HepG2 (cell line): ENCODE results near the gene BACH1. TPM values are rescaled to one million over a fixed set of nuclear protein-coding genes. Genes with fewer than 3 reads are reported as not detected.

ENCODE experiments used
- GATAD2A ChIP-seq: IDR thresholded peaks from 2 replicates; pipeline ENCODE4 v1.6.1; 2016
- ISL2 ChIP-seq: sonication (generic); formaldehyde crosslinking; IDR thresholded peaks from 2 replicates; pipeline ENCODE4 v1.5.0; 2020; ENCODE audit warnings: missing genetic modification reagents
- KLF11 ChIP-seq: IDR thresholded peaks from 2 replicates; pipeline ENCODE4 v1.6.1; 2016; ENCODE audit warnings: missing compliant biosample characterization
- KLF16 ChIP-seq, 2 experiments: sonication (generic) in 1 of 2; formaldehyde crosslinking in 1 of 2; IDR thresholded peaks; 2 replicates each; pipeline versions ENCODE4 v1.6.1 to v1.8.0; 2016 to 2023; ENCODE audit warnings: missing genetic modification reagents in 2 of 2, missing compliant biosample characterization in 1 of 2
- NFIB ChIP-seq: sonication (generic); formaldehyde crosslinking; IDR thresholded peaks from 2 replicates; pipeline ENCODE4 v1.9.0; 2021; ENCODE audit warnings: missing genetic modification reagents, mild to moderate bottlenecking, borderline replicate concordance
- PHF21A ChIP-seq: sonication (generic); formaldehyde crosslinking; IDR thresholded peaks from 2 replicates; pipeline ENCODE4 v1.5.0; 2020; ENCODE audit warnings: mild to moderate bottlenecking, missing genetic modification reagents
- TARDBP ChIP-seq: sonication (generic); formaldehyde crosslinking; IDR thresholded peaks from 2 replicates; pipeline ENCODE4 v1.8.0; 2022; ENCODE audit warnings: mild to moderate bottlenecking, missing genetic modification reagents
- USF2 ChIP-seq, 2 experiments: sonication (generic) in 1 of 2; formaldehyde crosslinking in 1 of 2; IDR thresholded peaks; 2 replicates each; pipeline versions ENCODE4 v1.5.1 to v1.6.1; 2011 to 2020; ENCODE audit warnings: borderline replicate concordance in 1 of 2, low read depth in 1 of 2, low read length in 1 of 2, mild to moderate bottlenecking in 1 of 2, missing genetic modification reagents in 1 of 2, moderate library complexity in 1 of 2
- ZFP91 ChIP-seq: sonication (generic); formaldehyde crosslinking; IDR thresholded peaks from 2 replicates; pipeline ENCODE4 v1.9.0; 2022; ENCODE audit warnings: missing genetic modification reagents, mild to moderate bottlenecking, borderline replicate concordance
- ZFY ChIP-seq: sonication (generic); formaldehyde crosslinking; IDR thresholded peaks from 2 replicates; pipeline ENCODE4 v1.4.0; 2020; ENCODE audit warnings: missing genetic modification reagents
- ZKSCAN5 ChIP-seq: sonication (generic); formaldehyde crosslinking; IDR thresholded peaks from 2 replicates; pipeline ENCODE4 v1.5.1; 2020; ENCODE audit warnings: mild to moderate bottlenecking, missing genetic modification reagents
- ZNF10 ChIP-seq: sonication (generic); formaldehyde crosslinking; IDR thresholded peaks from 2 replicates; pipeline ENCODE4 v1.4.0; 2020; ENCODE audit warnings: mild to moderate bottlenecking, low read depth, missing genetic modification reagents, borderline replicate concordance
- ZNF225 ChIP-seq: sonication (generic); formaldehyde crosslinking; IDR thresholded peaks from 2 replicates; pipeline ENCODE4 v1.4.0; 2020; ENCODE audit warnings: mild to moderate bottlenecking, missing genetic modification reagents
- ZNF232 ChIP-seq: sonication (generic); formaldehyde crosslinking; IDR thresholded peaks from 2 replicates; pipeline ENCODE4 v1.4.0; 2020; ENCODE audit warnings: missing genetic modification reagents, borderline replicate concordance
- ZNF253 ChIP-seq: sonication (generic); formaldehyde crosslinking; IDR thresholded peaks from 2 replicates; pipeline ENCODE4 v1.8.0; 2022; ENCODE audit warnings: mild to moderate bottlenecking, missing genetic modification reagents, borderline replicate concordance
- ZNF260 ChIP-seq: sonication (generic); formaldehyde crosslinking; IDR thresholded peaks from 2 replicates; pipeline ENCODE4 v1.4.0; 2020; ENCODE audit warnings: missing genetic modification reagents, low read depth, mild to moderate bottlenecking, borderline replicate concordance
- ZNF382 ChIP-seq: sonication (generic); formaldehyde crosslinking; IDR thresholded peaks from 2 replicates; pipeline ENCODE4 v1.5.0; 2020; ENCODE audit warnings: missing genetic modification reagents, mild to moderate bottlenecking, borderline replicate concordance
- ZNF609 ChIP-seq: sonication (generic); formaldehyde crosslinking; IDR thresholded peaks from 2 replicates; pipeline ENCODE4 v1.4.0; 2020; ENCODE audit warnings: mild to moderate bottlenecking, missing genetic modification reagents, borderline replicate concordance
- ZSCAN5A ChIP-seq: sonication (generic); formaldehyde crosslinking; IDR thresholded peaks from 2 replicates; pipeline ENCODE4 v1.8.0; 2022; ENCODE audit warnings: mild to moderate bottlenecking, missing genetic modification reagents, borderline replicate concordance
- polyA plus RNA-seq, 8 experiments: library from polyadenylated mRNA; depleted of rRNA in 3 of 8; stranded (reverse) in 7 of 8; unstranded in 1 of 8; fragments of >200 nt; fragmentation: Illumina TruSeq in 4 of 8; extraction: Trizol in 4 of 8; gene quantifications; 2 replicates each; pipeline versions ENCODE4 v1.2.1 to v1.2.3, GENCODE V29; 2011 to 2016; ENCODE audit warnings: low read depth in 4 of 8, missing spikeins in 1 of 8, mixed read lengths in 1 of 8; ENCODE audit not compliant: insufficient read depth in 1 of 8
- total RNA-seq, 5 experiments: library from RNA; depleted of rRNA; stranded (reverse); fragments of >200 nt; fragmentation: Illumina TruSeq; extraction: Trizol; gene quantifications; 2 replicates each; pipeline ENCODE4 v1.2.3, GENCODE V29; 2016; ENCODE audit warnings: low read depth in 1 of 5

The BACH1 gene
- total and polyA plus RNA-seq, 2 of the 13 experiments (the other 11 are each of a cell fraction or from before 2014, with no cell fraction given), result 16.5 to 51.7 TPM

- TF ChIP-seq ZFY (peak; percentile 88), ZNF260 (CRISPR knock-in tag) (no peak), PHF21A (CRISPR knock-in tag) (no peak), TARDBP (CRISPR knock-in tag) (peak; percentile 63; the same call in 1 of the 2 replicates), GATAD2A (CRISPR knock-in tag) (no peak), ZNF225 (CRISPR knock-in tag) (no peak), KLF11 (CRISPR knock-in tag) (no peak), USF2 (IDR thresholded peaks at IDR 0.05; ENCODE audit: low read depth, low read length) (peak; percentile 61), USF2 (CRISPR knock-in tag; IDR thresholded peaks at IDR 0.05; ENCODE audit: borderline replicate concordance) (no peak), KLF16 (CRISPR knock-in tag; IDR thresholded peaks at IDR 0.05) (0 out of 4 replicates have a peak, but pooled peaks of 1 of the 2 experiments have one; percentile 12), ZNF609 (CRISPR knock-in tag) (peak; percentile 29; the same call in 1 of the 2 replicates), ZKSCAN5 (CRISPR knock-in tag) (no peak), ZNF382 (CRISPR knock-in tag) (no peak), ZNF10 (CRISPR knock-in tag) (no peak), ISL2 (CRISPR knock-in tag) (no peak), ZFP91 (CRISPR knock-in tag) (peak; percentile 44; the same call in 1 of the 2 replicates), ZNF232 (no peak), ZSCAN5A (CRISPR knock-in tag) (no peak), NFIB (no peak), ZNF253 (no peak)
Observed at GRCh38 chr21:29298348-29299045, at the start of gene BACH1 (continued).
